Activated CD8-positive, alpha-beta memory T cell treated with anti-CD3 and anti-CD28 coated beads, Interleukin-2, amount 10 ng/mL, durations not matched to agents 7 days and 5 days (primary cell): ENCODE data around the gene PHKG2. TPM values are rescaled to one million over a fixed set of nuclear protein-coding genes. Genes with fewer than 3 reads are reported as not detected.

Experiments used
- ATAC-seq: fragments of 150-1000 bp; cut with Tn5 transposase; one replicate; pipeline ENCODE4 v1.10.0; 2021; ENCODE audit warnings: moderate library complexity
- CTCF ChIA-PET: fragments of 350-600 bp; sonication (Branson Sonifier 250); formaldehyde crosslinking; loops from one replicate; lab custom pipeline; 2021; ENCODE audit warnings: antibody characterized with exemption; lab: Charles Lee
- DNase-seq: peaks from one replicate; pipeline ENCODE4 v3.0.0-alpha.2; 2020
- H3K27ac Mint-ChIP-seq: one replicate; pipeline ENCODE4 v1.8.0; 2021; ENCODE audit warnings: mild to moderate bottlenecking, mixed read lengths
- H3K27me3 Mint-ChIP-seq: one replicate; pipeline ENCODE4 v1.8.0; 2021; ENCODE audit warnings: mixed read lengths
- H3K36me3 Mint-ChIP-seq: one replicate; pipeline ENCODE4 v1.8.0; 2021; ENCODE audit warnings: mild to moderate bottlenecking, mixed read lengths
- H3K4me1 Mint-ChIP-seq: one replicate; pipeline ENCODE4 v1.8.0; 2021; ENCODE audit warnings: mixed read lengths
- H3K4me3 Mint-ChIP-seq: one replicate; pipeline ENCODE4 v1.8.0; 2021; ENCODE audit warnings: mild to moderate bottlenecking, moderate library complexity, mixed read lengths
- H3K9me3 Mint-ChIP-seq: one replicate; pipeline ENCODE4 v1.8.0; 2022; ENCODE audit warnings: low read depth, mixed read lengths
- total RNA-seq, 2 experiments: library from RNA; stranded (reverse); gene quantifications; one replicate each; pipeline ENCODE4 v1.2.3, GENCODE V29; 2021

Gene PHKG2
- total RNA-seq, 2 experiments from 2014 or later: 45.8 to 46.5 TPM

DNA sequence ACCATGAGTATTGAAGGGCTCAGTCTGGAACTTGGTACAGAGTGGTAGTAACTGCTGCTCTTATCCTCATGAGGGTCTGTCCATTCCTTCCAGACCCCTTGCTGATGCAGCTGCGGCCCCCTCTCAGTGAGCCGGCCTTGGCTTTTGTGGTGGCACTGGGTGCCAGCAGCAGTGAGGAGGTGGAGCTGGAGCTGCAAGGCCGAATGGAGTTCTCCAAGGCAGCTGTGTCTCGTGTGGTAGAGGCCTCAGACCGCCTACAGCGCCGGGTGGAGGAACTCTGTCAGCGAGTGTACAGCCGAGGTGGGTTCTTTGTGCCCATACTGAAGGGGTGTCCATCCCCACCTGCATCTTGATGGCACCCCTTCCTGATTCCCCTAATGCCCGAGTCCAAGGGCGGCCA lies 15.9 kb downstream of the PHKG2 start:
- Mint-ChIP-seq H3K4me3 (no peak overlapping the region), H3K27ac (no peak overlapping the region), H3K4me1 (peaks cover 29% of the 10 kb centered on the region), H3K36me3 (peaks cover 30% of the 10 kb centered on the region), H3K9me3 (no peaks in the 10 kb centered on the region), H3K27me3 (no peaks in the 10 kb centered on the region)
- ATAC-seq (no peak), DNase-seq (no peak)
- CTCF ChIA-PET: interaction anchor here (2.0 kb wide), 1 partner anchor 50 kb away, joined by 6 read pairs; no protein-coding TSS in a partner anchor

DNA sequence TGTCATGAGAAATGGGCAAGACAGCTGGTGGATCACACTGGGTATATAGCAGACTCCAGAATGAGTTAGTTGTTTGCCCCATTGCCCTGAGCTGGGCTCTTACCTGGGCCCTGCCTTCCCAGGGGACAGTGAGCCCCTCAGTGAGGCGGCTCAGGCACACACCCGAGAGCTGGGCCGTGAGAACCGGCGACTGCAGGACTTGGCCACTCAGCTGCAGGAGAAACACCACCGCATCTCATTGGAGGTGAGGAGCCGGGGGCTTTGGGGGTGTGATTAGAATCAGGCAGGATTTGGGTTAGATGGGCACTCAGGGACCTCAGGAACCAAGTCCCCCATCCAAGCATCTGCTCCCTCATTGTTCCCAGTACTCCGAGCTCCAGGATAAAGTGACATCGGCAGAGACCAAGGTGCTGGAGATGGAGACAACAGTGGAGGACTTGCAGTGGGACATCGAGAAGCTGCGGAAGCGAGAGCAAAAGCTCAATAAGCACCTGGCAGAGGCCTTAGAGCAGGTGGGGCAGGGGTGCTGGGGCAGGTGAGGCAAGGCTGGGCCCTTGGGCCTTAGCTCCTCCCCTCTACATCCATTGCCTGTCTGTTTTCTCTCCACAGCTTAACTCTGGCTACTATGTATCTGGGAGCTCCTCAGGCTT lies 16.7 kb downstream of the PHKG2 start:
- CTCF ChIA-PET: interaction anchor here (2.0 kb wide), 1 partner anchor 49 kb away, joined by 6 read pairs; no protein-coding TSS in a partner anchor
- H3K9me3 Mint-ChIP-seq: no peaks in the 10 kb centered on the region
- H3K27me3 Mint-ChIP-seq: no peaks in the 10 kb centered on the region
- ATAC-seq (no peak), DNase-seq (no peak)
- H3K36me3 Mint-ChIP-seq: peaks cover 36% of the 10 kb centered on the region
- no peak overlapping the region for H3K4me3 Mint-ChIP-seq
- H3K4me1 Mint-ChIP-seq: peaks cover 29% of the 10 kb centered on the region
- H3K27ac Mint-ChIP-seq: no peak overlapping the region

GRCh38 chr16:30766206-30766932 lies 18.1 kb downstream of the PHKG2 start:
- no peaks in the 10 kb centered on the region for H3K9me3 Mint-ChIP-seq
- H3K27ac Mint-ChIP-seq: no peak overlapping the region
- H3K27me3 Mint-ChIP-seq: no peaks in the 10 kb centered on the region
- peaks cover 40% of the 10 kb centered on the region for H3K36me3 Mint-ChIP-seq
- ATAC-seq (no peak), DNase-seq (no peak)
- H3K4me1 Mint-ChIP-seq: peaks cover 20% of the 10 kb centered on the region
- H3K4me3 Mint-ChIP-seq: no peak overlapping the region
- CTCF ChIA-PET: no interaction called here

DNA sequence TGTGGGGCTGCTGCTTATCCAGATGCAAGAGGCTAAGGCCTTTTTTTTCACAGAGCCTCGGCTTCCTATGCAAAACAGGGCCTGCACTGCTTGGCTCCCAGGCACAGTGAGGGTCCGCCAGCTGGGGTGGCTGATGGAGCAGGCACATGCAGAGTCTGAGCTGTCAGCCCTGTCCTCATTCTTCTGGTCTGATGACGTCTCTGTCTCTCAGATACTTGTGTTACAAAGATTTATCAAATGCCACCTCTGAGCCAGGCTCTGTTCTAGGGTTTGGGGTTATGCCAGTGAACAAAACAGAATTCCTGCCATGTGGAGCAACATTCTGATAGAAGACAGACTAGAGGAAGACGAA lies 18.7 kb downstream of the PHKG2 start:
- Mint-ChIP-seq H3K27me3 (no peaks in the 10 kb centered on the region), H3K4me3 (no peak overlapping the region), H3K4me1 (peaks cover 20% of the 10 kb centered on the region), H3K36me3 (peaks cover 43% of the 10 kb centered on the region), H3K27ac (no peak overlapping the region), H3K9me3 (no peaks in the 10 kb centered on the region)
- DNase-seq (no peak), ATAC-seq (no peak)
- CTCF ChIA-PET: interaction anchor here (1.4 kb wide), 1 partner anchor 77 kb away, joined by 4 read pairs; no protein-coding TSS in a partner anchor

DNA sequence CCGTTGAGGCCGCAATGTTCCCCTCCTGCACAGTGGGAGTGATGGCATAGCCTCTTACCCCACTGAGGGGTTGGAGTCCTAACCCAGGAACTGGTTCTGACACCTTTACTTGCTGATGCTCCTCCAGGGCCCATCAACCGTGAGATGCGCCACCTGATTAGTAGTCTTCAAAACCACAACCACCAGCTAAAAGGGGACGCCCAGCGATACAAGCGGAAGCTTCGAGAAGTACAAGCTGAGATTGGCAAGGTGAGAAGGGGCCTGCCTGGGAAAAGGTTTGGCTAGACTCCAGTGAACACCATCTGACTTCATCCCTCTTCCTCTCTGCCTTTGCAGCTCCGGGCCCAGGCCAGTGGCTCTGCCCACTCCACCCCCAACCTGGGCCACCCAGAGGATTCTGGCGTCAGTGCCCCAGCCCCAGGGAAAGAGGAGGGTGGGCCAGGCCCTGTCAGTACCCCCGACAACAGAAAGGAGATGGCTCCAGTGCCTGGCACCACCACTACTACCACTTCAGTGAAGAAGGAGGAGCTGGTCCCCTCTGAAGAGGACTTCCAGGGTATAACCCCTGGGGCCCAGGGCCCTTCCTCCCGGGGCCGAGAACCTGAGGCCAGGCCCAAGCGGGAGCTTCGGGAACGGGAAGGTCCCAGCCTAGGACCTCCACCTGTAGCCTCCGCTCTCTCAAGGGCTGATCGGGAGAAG lies 19.7 kb downstream of the PHKG2 start:
- Mint-ChIP-seq H3K27ac (no peak overlapping the region), H3K4me1 (peaks cover 20% of the 10 kb centered on the region), H3K27me3 (no peaks in the 10 kb centered on the region), H3K36me3 (peaks cover 48% of the 10 kb centered on the region), H3K4me3 (no peak overlapping the region), H3K9me3 (no peaks in the 10 kb centered on the region)
- ATAC-seq: peak; percentile 50
- CTCF ChIA-PET: interaction anchor here (1.1 to 1.4 kb wide), 2 partner anchors 46 to 76 kb away, joined by 4 read pairs; no protein-coding TSS in a partner anchor
- no peak for DNase-seq

DNA sequence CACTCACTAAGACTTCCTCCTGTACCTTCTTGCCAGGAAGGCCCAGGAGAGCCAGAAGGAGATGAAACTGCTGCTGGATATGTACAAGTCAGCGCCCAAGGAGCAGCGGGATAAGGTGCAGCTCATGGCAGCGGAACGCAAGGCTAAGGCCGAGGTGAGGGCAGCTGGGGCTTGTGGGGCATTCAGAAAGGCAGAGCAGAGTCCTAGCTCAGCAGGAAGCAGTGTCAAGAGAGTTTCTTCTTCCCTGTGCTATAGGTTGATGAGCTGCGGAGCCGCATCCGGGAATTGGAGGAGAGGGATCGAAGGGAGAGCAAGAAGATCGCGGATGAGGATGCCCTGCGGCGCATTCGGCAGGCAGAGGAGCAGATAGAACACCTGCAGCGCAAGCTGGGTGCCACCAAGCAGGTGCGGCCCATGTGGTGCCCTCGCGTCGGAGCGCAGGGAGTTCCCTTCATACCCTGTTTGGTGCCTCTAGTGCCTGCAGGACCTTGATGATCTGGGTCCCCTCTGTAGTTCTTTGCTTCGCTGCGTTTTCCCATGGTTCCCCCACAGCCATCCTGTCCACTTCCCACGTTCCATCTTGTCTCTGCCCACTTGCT lies 20.5 kb downstream of the PHKG2 start:
- H3K27me3 Mint-ChIP-seq: no peaks in the 10 kb centered on the region
- H3K27ac Mint-ChIP-seq: no peak overlapping the region
- DNase-seq (no peak), ATAC-seq (no peak)
- H3K9me3 Mint-ChIP-seq: no peaks in the 10 kb centered on the region
- H3K4me3 Mint-ChIP-seq: no peak overlapping the region
- CTCF ChIA-PET: interaction anchor here (1.1 to 1.4 kb wide), 2 partner anchors 45 to 76 kb away, joined by 4 read pairs; no protein-coding TSS in a partner anchor
- H3K4me1 Mint-ChIP-seq: peaks cover 12% of the 10 kb centered on the region
- peaks cover 44% of the 10 kb centered on the region for H3K36me3 Mint-ChIP-seq

DNA sequence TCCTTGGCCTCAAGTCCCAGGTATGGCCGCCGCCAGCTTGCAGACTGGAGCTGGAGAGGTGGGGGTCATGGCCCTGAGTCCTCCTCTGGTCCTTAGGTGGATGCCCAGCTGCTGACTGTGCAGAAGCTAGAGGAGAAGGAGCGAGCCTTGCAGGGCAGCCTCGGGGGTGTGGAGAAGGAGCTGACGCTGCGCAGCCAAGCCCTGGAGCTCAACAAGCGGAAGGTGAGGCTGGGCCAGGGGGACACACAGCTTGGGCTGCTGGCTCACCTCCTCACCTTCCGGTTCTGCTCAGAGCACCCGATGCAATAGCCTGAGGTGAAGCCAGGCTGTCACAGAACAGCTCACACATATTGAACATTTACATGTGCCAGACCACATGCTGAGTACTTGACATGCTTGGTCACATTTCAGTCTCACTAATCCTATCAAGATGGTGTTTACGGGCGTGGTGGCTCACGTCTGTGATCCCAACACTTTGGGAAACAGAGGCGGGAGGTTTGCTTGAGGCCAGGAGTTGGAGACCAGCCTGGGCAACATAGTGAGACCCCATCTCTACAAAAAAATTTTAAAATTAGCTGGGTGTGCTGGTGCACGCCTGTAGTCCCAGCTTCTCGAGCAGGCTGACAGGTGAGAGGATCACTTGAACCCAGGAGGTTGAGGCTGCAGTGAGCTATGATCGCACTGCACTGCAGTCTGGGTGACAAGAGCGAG lies 21.3 kb downstream of the PHKG2 start:
- peaks cover 42% of the 10 kb centered on the region for H3K36me3 Mint-ChIP-seq

GRCh38 chr16:30771726-30772125 lies 23.5 kb downstream of the PHKG2 start:
- ATAC-seq (no peak), DNase-seq (no peak)
- Mint-ChIP-seq H3K36me3 (peaks cover 34% of the 10 kb centered on the region), H3K4me3 (no peak overlapping the region), H3K27ac (no peak overlapping the region), H3K27me3 (no peaks in the 10 kb centered on the region), H3K4me1 (peaks cover 23% of the 10 kb centered on the region), H3K9me3 (no peaks in the 10 kb centered on the region)
- CTCF ChIA-PET: no interaction called here

More for the DNA sequence above, 21.3 kb downstream of the PHKG2 start:
- CTCF ChIA-PET: no interaction called here
- peaks cover 11% of the 10 kb centered on the region for H3K4me1 Mint-ChIP-seq
- ATAC-seq (no peak), DNase-seq (no peak)
- H3K9me3 Mint-ChIP-seq: no peaks in the 10 kb centered on the region
- H3K27me3 Mint-ChIP-seq: no peaks in the 10 kb centered on the region
- H3K27ac Mint-ChIP-seq: no peak overlapping the region
- H3K4me3 Mint-ChIP-seq: no peak overlapping the region

DNA sequence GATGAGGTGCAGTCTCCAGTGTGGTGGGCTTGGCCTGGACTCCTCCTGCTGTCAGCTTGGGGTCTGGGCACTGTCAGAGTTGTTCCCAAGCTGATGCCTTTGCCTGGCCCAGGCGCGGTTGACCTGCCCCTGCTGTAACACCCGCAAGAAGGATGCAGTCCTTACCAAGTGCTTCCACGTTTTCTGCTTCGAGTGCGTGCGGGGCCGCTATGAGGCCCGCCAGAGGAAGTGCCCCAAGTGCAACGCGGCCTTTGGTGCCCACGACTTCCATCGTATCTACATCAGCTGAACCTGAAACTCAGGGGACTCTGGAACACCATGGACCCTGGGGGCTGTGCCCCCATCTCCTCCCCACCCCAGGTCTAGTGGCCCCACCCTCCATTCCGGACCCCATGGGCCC lies 25.6 kb downstream of the PHKG2 start:
- ATAC-seq (no peak), DNase-seq (no peak)
- CTCF ChIA-PET: interaction anchor here (2.0 to 2.1 kb wide), 2 partner anchors 40 to 168 kb away, joined by 4 to 7 read pairs; no protein-coding TSS in a partner anchor
- Mint-ChIP-seq H3K27ac (no peak overlapping the region), H3K27me3 (no peaks in the 10 kb centered on the region), H3K36me3 (peaks cover 21% of the 10 kb centered on the region), H3K4me3 (no peak overlapping the region), H3K9me3 (no peaks in the 10 kb centered on the region), H3K4me1 (peaks cover 24% of the 10 kb centered on the region)

DNA sequence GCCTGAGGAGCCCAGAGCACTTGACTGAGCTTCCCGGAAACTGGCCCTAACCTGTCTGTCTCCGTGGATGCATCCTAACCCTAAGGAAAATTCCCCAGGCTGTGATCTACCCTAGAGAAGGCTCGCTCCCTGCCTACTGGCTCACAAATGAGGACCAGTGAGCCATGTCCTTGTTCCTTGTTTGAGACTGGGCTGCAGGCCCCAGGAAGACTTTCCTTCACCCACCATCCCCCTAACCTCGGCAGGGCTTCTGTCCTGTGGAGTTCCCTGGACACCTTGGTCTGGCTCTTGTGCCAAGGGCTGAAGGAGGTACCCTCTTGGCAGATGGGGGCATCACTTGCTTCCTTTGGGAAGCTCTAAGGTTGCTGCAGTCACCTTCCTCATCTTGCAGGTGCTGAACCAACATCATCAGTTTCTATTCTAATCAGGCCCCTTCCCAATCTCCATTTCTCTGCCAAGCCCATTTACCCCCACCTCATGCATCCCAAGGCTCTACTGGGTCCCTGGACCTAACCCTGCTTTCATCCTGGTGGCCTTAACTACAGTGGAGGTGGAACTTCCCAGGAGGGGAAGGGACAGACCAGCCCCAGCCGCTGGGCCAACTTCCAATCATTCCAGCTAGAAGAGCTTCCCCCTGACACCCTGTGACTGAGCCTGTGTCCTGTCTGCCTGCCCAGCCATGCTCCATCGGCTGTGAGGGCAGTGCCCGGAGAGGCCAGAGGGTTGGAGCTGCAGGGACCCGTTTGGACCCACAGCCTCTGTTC lies 26.3 kb downstream of the PHKG2 start:
- ATAC-seq (no peak), DNase-seq (no peak)
- Mint-ChIP-seq H3K4me1 (peaks cover 24% of the 10 kb centered on the region), H3K27ac (peak overlapping the region; percentile 89), H3K36me3 (peaks cover 14% of the 10 kb centered on the region), H3K4me3 (peak overlapping the region; percentile 84), H3K9me3 (no peaks in the 10 kb centered on the region), H3K27me3 (no peaks in the 10 kb centered on the region)
- CTCF ChIA-PET: interaction anchor here (0.9 to 2.1 kb wide), 5 partner anchors 11 to 168 kb away, joined by 3 to 7 read pairs (median 4); no protein-coding TSS in a partner anchor

- ATAC-seq: no peak
- peak overlapping the region; percentile 84 for H3K4me3 Mint-ChIP-seq
- CTCF ChIA-PET: interaction anchor here (0.9 to 2.1 kb wide), 5 partner anchors 11 to 167 kb away, joined by 3 to 7 read pairs (median 4); no protein-coding TSS in a partner anchor
- peak overlapping the region; percentile 89 for H3K27ac Mint-ChIP-seq
- peaks cover 12% of the 10 kb centered on the region for H3K36me3 Mint-ChIP-seq
- H3K4me1 Mint-ChIP-seq: peaks cover 24% of the 10 kb centered on the region
- no peaks in the 10 kb centered on the region for H3K9me3 Mint-ChIP-seq
- DNase-seq: no peak
- H3K27me3 Mint-ChIP-seq: no peaks in the 10 kb centered on the region
Measured at GRCh38 chr16:30775131-30775391, 26.8 kb downstream of the PHKG2 start.
